GM18520 (cell line): Measurements from ENCODE around the gene CACHD1.

Experiments used
- ATAC-seq: cut with Tn5 transposase; IDR thresholded peaks from one replicate; pipeline ENCODE4 v1.9.1; 2021; ENCODE audit not compliant: unreplicated experiment

The CACHD1 gene

DNA sequence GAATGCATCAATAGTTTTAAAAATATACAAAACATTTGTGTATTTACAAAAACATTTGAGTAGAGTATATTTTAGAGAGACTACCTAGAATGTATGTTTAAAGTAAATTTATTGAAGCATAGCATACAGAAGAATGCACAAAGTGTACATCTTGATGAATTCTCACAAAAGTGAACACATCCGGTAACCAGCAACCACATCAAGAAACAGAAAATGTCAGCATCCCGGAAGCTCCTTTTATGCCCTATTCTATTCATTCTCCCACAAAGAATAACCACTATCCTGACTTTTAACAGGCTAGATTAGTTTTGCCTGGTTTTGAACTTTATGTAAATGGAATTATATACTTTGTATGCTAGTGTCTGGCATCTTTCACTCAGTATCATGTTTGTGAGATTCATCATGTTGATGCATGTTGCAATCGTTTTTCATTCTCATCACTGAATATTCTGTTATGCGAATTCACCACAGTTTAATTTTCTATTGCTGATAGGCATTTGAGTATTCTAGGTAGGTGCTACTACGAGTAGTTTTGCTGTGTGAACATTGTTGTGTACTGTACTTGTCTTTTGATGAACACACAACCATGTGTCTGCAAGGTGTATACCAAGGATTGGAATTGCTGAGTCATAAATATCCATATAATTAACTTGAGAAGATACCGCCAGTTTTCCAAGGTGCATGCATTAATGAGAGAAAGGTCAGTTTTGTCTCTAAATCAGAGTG lies 75.4 kb downstream of the CACHD1 start:
- no peak for ATAC-seq

DNA sequence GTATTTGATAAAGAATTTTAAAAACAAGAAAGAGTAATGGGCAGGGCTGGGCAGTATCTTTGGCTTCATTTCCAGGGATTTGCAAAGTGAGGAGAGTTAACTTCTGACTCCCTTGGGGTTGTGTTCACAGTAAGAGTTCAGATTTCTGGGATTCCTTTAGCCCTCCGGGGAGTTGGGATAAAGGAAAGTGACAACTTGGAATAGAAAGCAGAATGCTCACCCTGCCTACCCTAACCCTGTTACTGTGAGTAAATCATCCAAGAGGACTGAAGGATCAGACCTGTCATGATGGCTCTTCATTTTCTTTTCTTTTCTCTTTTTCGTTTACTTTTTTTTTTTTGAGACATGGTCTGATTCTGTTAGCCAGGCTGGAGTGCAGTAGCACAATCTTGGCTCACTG lies 76.1 kb downstream of the CACHD1 start:
- ATAC-seq = no peak

GRCh38 chr1:64549464-64550239 lies 79.7 kb downstream of the CACHD1 start:
- no peak for ATAC-seq

- ATAC-seq = no peak
Measured at GRCh38 chr1:64550510-64550909, 80.6 kb downstream of the CACHD1 start.

GRCh38 chr1:64550946-64551605 lies 81.1 kb downstream of the CACHD1 start:
- ATAC-seq = no peak

DNA sequence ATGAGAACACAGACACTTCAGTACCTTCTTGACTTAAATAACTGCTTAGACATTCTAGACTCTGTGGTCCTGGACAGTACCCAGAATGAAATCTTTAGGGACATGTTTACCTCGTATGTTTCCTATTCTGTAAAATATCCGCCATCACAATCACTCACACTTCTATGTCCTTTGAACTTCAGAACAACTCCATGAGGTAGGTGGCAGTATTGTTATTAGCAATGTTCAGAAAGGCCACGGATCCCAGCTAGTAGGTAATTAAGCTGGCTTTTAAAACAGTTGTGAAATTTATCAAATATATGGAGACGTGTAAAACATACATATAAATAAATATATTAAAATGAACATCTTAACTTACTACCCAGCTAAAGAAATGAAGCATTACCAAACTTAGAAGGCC lies 83.4 kb downstream of the CACHD1 start:
- no peak for ATAC-seq

- no peak for ATAC-seq
Measured at GRCh38 chr1:64555947-64556346, 86.0 kb downstream of the CACHD1 start.

GRCh38 chr1:64561993-64562392 lies 92.1 kb downstream of the CACHD1 start:
- ATAC-seq = no peak

DNA sequence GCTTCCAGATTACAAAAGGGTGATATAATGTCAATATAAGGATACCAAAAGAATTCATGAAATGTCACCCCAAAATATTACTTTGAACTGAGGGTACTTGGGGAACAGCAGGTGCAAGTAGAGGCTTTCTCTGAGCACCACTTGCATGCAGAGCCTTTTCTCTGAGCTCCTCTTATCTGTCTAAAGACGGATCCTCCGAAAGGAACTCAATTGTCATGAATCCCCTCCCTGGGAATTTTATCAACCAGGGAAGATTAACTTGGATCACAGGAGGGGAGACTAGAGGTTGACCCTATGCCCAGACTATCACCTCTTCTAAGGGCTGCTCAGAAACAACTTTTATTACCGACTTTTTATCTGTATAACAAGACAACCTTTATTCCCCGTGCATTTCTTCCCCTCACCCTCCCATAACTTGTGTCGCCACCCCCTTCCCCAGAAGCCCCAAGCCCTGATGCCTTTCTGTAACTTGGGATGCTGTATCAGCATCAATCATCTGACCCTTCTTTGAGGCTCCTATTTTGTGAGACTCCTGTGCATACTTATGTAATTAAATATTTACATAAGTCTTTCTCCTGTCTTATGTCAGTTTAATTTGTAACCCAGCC lies 94.1 kb downstream of the CACHD1 start:
- ATAC-seq = no peak

- no peak for ATAC-seq
Measured at GRCh38 chr1:64564891-64565290, 95.0 kb downstream of the CACHD1 start.

DNA sequence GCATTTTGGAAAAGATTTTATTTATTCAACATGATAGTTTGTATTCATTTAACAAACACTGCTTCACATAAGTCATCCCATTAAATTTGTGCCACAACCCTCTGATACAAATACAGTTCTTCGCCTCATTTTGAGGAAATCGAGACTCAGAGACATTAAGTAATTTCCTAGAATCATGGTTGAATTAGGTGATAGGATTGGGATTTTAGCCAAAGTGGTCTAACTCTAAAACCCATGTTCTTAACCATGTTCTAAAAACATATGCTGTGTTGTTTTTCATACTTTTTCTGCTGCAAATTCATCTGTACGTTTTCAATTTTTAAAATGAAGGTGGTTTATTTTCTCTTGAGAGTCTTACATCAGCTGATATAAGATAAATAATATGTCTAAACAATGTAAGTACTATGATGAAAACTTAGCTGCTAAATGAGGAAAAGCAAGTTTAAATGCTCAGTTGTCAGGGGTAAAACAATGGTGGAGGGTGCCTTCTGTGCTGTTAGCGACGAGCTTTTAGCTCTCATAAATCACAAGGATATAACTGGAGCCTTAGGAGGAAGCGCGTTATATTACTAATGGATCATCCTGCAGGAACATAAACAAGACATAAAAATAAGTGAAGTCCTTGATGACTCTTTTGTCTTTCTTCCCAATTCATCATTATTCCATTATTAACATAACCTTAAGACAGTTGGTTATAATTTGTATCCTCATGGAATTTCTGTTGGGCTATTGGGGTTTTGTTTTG lies 97.7 kb downstream of the CACHD1 start:
- no peak for ATAC-seq

DNA sequence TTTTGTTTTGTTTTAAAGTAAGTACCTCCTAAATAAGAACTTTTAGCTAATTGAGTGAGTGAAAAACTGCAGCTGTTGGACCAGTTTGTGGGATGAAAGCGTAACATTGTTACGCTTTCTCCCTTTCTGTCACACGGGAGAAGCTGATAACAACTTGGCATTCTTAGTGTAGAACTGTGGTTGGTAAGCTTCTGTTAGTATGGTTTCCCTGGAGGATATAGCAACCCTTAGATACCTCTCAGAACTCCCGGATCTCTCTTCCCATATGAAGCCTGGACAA lies 98.2 kb downstream of the CACHD1 start:
- ATAC-seq = no peak

DNA sequence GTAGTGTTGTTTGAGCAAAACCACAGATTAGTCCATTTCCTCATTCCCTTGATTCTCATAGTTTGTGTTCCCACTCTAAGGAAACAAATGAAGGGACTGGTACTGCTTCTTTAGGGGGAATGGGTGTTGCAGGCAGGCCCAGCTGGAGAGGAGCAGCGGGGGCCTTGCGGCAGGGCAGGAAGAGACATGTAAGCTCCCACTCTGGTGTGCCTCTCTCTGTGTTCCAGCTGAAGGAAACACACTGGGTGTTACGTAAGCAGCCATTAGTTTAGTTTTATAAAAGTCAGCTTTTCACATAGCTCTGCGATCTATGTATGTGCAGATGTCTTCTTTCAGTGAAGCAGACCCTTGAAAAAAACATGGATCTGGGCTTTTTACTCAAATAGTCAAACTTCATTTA lies 99.5 kb downstream of the CACHD1 start:
- ATAC-seq = no peak

GRCh38 chr1:64570267-64570855 lies 100.4 kb downstream of the CACHD1 start:
- ATAC-seq = no peak

GRCh38 chr1:64572222-64572900 lies 102.4 kb downstream of the CACHD1 start:
- ATAC-seq = no peak

DNA sequence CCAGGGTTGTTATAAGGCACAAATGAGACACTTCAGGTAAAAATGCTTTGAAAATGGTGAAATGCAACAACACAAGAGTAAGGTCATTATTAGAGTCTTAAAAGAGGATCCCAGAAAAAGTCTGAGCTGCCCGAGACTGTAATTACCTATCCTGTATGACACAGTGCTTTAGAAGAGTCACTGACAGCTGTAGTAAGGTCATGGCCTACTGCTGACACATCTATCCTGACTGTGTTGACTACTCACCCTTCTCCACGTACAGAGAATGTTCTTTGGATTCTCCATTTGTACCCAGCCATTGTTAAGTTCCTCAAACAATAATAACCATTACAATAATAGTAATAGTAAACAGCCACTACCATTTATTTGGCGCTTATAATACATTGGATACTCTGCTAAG lies 104.4 kb downstream of the CACHD1 start:
- ATAC-seq = no peak

DNA sequence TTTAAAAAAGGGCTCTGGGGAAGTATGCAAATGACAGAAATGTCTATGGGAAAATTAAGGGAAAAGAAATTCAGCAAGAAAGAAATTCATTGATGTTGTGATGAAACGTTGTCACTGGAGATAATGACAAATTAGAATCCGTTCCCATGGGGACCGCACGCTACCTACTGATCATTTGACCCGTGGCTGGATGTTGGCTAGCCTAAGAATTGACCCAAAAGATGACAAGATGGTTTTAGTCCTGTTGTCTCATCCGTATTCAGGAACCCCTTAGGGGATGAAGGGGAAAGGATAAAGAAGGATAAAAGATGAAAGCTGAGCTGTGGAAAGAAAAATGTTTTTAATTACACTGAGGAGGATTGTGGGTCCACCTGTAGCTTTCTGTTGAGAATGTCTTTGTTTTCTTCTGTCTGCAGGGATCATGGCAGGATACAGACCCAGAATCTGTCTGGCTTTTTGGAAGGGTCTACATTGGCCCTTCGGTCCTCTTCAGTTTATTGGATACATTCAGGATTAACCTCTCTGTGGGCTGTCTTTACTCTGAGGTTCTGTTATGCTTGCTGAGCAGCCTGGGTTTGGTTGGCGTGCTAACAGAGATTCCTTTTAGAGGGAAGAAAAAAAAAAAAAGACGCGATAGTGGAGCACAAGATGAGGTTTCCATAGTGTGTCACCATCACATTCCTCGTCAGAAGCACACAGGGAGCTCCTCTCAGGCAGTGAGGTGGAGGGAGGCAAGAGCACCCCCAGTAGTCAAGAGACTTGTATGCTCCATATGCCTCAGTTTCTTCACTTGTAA lies 106.2 kb downstream of the CACHD1 start:
- no peak for ATAC-seq

GRCh38 chr1:64578270-64578973 lies 108.5 kb downstream of the CACHD1 start:
- no peak for ATAC-seq

- ATAC-seq = no peak
Measured at GRCh38 chr1:64579767-64580166, 109.8 kb downstream of the CACHD1 start.
